MM.1S (cell line): ENCODE measurements around the gene SLC22A15.

Experiments
- EZH2 ChIP-seq: fragments of 300-600 bp; sonication (generic); optimal IDR thresholded peaks from 2 replicates; pipeline ENCODE3; 2017; ENCODE audit warnings: low read depth, mild to moderate bottlenecking, antibody characterized with exemption, low read length, mixed read lengths
- EZH2phosphoT487 ChIP-seq: fragments of 300-600 bp; sonication (generic); IDR thresholded peaks from 2 replicates; pipeline ENCODE4 v1.6.1; 2018; ENCODE audit warnings: antibody characterized with exemption, low read length
- TF ChIP-seq, protein P1 (sequence below): fragments of 300-600 bp; sonication (generic); IDR thresholded peaks from 2 replicates; pipeline ENCODE4 v1.5.1; 2016; ENCODE audit warnings: antibody characterized with exemption, low read length, mixed read lengths

DNA sequence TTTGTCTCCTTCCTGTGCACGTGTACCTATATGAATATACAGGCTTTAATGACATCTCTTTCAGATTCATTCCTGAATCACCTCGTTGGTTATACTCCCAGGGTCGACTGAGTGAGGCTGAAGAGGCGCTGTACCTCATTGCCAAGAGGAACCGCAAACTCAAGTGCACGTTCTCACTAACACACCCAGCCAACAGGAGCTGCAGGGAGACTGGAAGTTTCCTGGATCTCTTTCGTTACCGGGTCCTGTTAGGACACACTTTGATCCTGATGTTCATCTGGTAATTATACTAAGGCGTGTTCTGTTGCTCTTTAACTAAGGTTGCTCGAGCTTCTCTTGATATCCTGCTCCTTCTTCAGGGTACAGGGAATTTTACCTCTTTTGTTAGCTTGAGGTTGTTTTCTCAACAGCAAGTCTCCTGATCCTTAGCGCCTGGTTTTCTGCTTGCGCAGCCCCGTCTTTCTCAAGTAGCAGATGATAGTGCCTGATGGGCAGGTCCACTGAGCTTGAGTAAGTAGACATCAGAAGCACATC lies 55.1 kb downstream of the SLC22A15 start:
- TF ChIP-seq EZH2phosphoT487 (no peak), EZH2 (no peak)
- TF ChIP-seq, protein P1, sequence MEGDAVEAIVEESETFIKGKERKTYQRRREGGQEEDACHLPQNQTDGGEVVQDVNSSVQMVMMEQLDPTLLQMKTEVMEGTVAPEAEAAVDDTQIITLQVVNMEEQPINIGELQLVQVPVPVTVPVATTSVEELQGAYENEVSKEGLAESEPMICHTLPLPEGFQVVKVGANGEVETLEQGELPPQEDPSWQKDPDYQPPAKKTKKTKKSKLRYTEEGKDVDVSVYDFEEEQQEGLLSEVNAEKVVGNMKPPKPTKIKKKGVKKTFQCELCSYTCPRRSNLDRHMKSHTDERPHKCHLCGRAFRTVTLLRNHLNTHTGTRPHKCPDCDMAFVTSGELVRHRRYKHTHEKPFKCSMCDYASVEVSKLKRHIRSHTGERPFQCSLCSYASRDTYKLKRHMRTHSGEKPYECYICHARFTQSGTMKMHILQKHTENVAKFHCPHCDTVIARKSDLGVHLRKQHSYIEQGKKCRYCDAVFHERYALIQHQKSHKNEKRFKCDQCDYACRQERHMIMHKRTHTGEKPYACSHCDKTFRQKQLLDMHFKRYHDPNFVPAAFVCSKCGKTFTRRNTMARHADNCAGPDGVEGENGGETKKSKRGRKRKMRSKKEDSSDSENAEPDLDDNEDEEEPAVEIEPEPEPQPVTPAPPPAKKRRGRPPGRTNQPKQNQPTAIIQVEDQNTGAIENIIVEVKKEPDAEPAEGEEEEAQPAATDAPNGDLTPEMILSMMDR: no peak
